NT2/D1 (cell line): Measurements from ENCODE around the gene NT5E.

Source experiments
- DNase-seq: peaks from one replicate; pipeline ENCODE4 v3.0.0-alpha.2; 2011; ENCODE audit warnings: low read depth, low spot score
- H3K27me3 ChIP-seq: 2 replicates; pipeline ENCODE4 v1.6.0; 2011; ENCODE audit warnings: mild to moderate bottlenecking; ENCODE audit not compliant: insufficient read length, insufficient read depth
- H3K36me3 ChIP-seq: 2 replicates; pipeline ENCODE4 v1.6.1; 2011; ENCODE audit warnings: mild to moderate bottlenecking, low read length, mixed read lengths; ENCODE audit not compliant: insufficient read depth, insufficient read length
- H3K4me1 ChIP-seq: 2 replicates; pipeline ENCODE4 v1.5.1; 2011; ENCODE audit not compliant: insufficient read depth, insufficient read length
- H3K4me3 ChIP-seq: 2 replicates; pipeline ENCODE4 v1.5.1; 2011; ENCODE audit warnings: low read depth; ENCODE audit not compliant: insufficient read length
- H3K9ac ChIP-seq: 2 replicates; pipeline ENCODE4 v1.6.0; 2011; ENCODE audit warnings: low read depth; ENCODE audit not compliant: insufficient read length
- H3K9me3 ChIP-seq: 2 replicates; pipeline ENCODE4 v1.5.1; 2011; ENCODE audit warnings: mild to moderate bottlenecking, low read length; ENCODE audit not compliant: insufficient read depth
- SUZ12 ChIP-seq: IDR thresholded peaks from 2 replicates; pipeline ENCODE4 v1.6.1; 2011; ENCODE audit not compliant: insufficient read length, insufficient read depth; ENCODE audit errors: extremely low read depth
- YY1 ChIP-seq: IDR thresholded peaks from 2 replicates; pipeline ENCODE4 v1.6.1; 2011; ENCODE audit not compliant: insufficient read length, insufficient read depth
- ZNF274 ChIP-seq: IDR thresholded peaks from 2 replicates; pipeline ENCODE4 v1.6.1; 2011; ENCODE audit warnings: mild to moderate bottlenecking, low read depth, low read length

NT5E gene

DNA sequence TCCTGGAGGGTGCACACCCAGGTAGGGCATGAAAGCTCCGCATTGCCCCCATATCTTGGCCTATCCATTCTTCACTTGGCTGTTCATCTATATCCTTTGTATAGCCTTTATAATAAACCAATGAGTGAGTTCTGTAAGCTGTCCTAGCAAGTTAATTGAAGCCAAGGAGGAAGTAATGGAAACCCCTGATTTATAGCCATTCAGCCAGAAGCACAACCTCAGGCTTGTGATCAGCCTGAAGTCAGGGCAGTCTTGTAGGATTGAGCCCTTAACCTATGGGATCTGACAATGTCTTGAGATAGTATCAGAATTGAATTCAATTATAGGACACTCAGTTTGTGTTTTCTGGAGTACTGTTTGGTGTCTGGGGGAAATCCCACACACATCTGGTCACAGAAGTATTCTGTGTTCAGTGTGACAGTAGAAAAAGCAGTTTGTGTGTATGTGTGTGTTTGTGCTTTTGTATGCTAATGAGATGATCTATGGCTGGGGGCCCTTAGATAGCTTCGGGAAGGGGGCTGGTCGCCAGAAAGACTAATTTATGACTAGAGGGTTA lies 5.7 kb downstream of the NT5E start:
- H3K27me3 ChIP-seq: peaks cover 29% of the 10 kb centered on the region
- TF ChIP-seq YY1 (no peak), SUZ12 (no peak), ZNF274 (no peak)
- DNase-seq: no peak
- no peaks in the 10 kb centered on the region for H3K4me1 ChIP-seq
- H3K36me3 ChIP-seq: no peaks in the 10 kb centered on the region
- H3K9me3 ChIP-seq: no peaks in the 10 kb centered on the region
- no peak overlapping the region for H3K9ac ChIP-seq
- no peak overlapping the region for H3K4me3 ChIP-seq

DNA sequence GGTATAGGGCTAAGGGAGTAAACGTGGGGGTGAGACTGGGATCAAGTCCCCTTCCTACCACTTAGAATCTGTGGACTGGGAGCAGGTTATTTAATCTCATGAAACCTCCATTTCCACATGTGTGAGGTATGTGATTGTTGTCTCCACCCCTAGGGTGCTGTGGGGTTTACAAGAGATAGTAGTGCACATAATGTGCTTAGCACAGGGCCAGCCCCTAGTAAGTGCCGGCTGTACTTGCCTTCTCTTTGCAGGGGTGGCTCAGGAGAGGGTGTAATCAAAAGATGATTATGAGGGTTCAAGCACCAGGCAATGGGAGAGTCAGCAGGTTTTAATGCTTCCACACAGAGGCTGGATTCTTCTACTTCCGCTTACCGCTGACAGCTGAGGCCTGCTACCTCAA lies 6.9 kb downstream of the NT5E start:
- H3K4me1 ChIP-seq: peaks cover 2% of the 10 kb centered on the region
- no peak for TF ChIP-seq SUZ12
- DNase-seq: no peak
- no peaks in the 10 kb centered on the region for H3K9me3 ChIP-seq
- no peak overlapping the region for H3K9ac ChIP-seq
- no peak overlapping the region for H3K4me3 ChIP-seq
- peaks cover 16% of the 10 kb centered on the region for H3K27me3 ChIP-seq
- H3K36me3 ChIP-seq: no peaks in the 10 kb centered on the region

- Histone ChIP-seq H3K9me3 (no peaks in the 10 kb centered on the region), H3K4me3 (no peak overlapping the region), H3K4me1 (peaks cover 2% of the 10 kb centered on the region), H3K27me3 (peaks cover 2% of the 10 kb centered on the region), H3K36me3 (no peaks in the 10 kb centered on the region), H3K9ac (no peak overlapping the region)
- DNase-seq: no peak
- TF ChIP-seq SUZ12: no peak
- TF ChIP-seq ZNF274: no peak
- TF ChIP-seq YY1: no peak
Observed at GRCh38 chr6:85458184-85458583, 8.3 kb downstream of the NT5E start.

- no peak overlapping the region for H3K9ac ChIP-seq
Observed at GRCh38 chr6:85458782-85459181, 8.9 kb downstream of the NT5E start.

DNA sequence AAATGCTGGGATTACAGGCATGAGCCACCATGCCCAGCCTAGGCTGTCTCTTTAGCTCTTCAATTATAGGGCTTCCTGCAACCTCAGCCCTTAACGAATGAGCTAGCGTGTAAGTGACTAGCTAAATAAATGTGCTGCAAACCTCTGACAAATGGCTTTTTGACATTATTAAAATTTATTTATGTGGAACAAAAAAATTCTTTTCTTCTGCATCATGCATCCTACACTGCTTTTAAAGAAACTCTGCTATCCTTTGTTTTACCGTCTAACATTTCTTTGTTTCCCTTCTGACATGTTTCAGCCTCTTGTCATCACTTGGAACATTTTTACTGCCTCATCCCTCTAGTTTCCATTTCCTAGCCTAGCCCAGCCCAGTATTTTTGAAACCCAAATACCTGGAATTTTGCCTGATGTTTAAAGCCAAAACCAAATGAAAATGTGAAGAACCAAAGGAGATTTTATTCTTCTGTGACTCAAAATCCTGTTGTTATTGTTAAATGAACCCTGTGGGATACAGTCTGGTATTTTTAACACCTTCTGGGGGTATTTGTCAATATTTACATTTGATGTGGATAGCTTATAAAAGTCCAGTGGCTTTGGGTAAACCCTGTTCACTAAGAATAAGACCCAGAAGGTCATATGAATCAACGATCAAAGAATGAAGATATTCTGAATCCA lies 9.5 kb downstream of the NT5E start:
- Histone ChIP-seq H3K9ac (no peak overlapping the region), H3K4me3 (no peak overlapping the region), H3K36me3 (no peaks in the 10 kb centered on the region), H3K4me1 (peaks cover 5% of the 10 kb centered on the region), H3K27me3 (no peaks in the 10 kb centered on the region), H3K9me3 (no peaks in the 10 kb centered on the region)
- no peak for TF ChIP-seq SUZ12
- no peak for TF ChIP-seq ZNF274
- no peak for TF ChIP-seq YY1
- DNase-seq: no peak

More at GRCh38 chr6:85458782-85459181, 8.9 kb downstream of the NT5E start:
- Histone ChIP-seq H3K9me3 (no peaks in the 10 kb centered on the region), H3K4me3 (no peak overlapping the region), H3K36me3 (no peaks in the 10 kb centered on the region), H3K27me3 (no peaks in the 10 kb centered on the region), H3K4me1 (peaks cover 2% of the 10 kb centered on the region)
- no peak for DNase-seq
- TF ChIP-seq SUZ12 (no peak), YY1 (no peak), ZNF274 (no peak)

DNA sequence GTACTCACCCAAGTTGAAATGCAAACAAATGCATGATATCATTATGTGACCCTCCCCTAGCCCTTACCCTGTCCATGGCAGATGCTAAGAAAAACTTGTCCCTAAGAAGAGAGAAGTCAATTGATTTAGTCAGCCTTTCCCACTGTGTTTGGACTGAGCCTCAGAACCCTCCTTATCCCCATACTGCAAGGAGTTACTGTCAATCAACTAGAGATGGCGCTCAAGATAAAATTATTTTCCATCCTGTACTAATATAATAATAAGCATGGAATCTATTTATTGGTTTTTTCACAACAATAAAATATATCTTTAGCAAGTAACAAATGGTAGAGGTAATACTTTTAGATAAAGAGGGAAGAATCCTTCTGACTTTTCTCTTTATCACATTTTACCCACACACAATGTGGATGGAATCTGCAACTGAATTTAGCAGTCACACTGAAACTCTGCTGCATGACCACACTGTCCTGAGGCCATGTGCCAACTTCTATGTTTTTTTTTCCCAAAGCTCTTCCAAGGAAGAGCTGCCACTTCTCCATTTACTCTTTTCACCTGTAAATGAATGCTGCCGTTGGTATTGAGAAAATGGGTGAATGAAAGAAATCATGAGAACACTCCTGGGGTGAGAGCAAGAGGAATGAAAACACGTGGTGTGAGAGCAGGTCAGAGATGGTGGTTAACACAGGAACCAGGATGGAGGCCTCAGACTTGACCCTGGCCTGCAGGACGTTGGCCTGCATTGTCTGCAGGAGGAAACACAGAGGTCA lies 10.5 kb downstream of the NT5E start:
- no peaks in the 10 kb centered on the region for H3K27me3 ChIP-seq
- H3K9me3 ChIP-seq: no peaks in the 10 kb centered on the region
- H3K4me3 ChIP-seq: no peak overlapping the region
- TF ChIP-seq SUZ12 (no peak), YY1 (no peak), ZNF274 (no peak)
- DNase-seq: no peak
- no peaks in the 10 kb centered on the region for H3K36me3 ChIP-seq
- H3K4me1 ChIP-seq: peaks cover 5% of the 10 kb centered on the region
- H3K9ac ChIP-seq: no peak overlapping the region
